GM19328 (cell line): ENCODE data around the gene AATK.

ENCODE experiments used
- ATAC-seq: cut with Tn5 transposase; IDR thresholded peaks from one replicate; pipeline ENCODE4 v1.9.1; 2021; ENCODE audit warnings: mild to moderate bottlenecking, moderate library complexity; ENCODE audit not compliant: unreplicated experiment

AATK gene, protein sequence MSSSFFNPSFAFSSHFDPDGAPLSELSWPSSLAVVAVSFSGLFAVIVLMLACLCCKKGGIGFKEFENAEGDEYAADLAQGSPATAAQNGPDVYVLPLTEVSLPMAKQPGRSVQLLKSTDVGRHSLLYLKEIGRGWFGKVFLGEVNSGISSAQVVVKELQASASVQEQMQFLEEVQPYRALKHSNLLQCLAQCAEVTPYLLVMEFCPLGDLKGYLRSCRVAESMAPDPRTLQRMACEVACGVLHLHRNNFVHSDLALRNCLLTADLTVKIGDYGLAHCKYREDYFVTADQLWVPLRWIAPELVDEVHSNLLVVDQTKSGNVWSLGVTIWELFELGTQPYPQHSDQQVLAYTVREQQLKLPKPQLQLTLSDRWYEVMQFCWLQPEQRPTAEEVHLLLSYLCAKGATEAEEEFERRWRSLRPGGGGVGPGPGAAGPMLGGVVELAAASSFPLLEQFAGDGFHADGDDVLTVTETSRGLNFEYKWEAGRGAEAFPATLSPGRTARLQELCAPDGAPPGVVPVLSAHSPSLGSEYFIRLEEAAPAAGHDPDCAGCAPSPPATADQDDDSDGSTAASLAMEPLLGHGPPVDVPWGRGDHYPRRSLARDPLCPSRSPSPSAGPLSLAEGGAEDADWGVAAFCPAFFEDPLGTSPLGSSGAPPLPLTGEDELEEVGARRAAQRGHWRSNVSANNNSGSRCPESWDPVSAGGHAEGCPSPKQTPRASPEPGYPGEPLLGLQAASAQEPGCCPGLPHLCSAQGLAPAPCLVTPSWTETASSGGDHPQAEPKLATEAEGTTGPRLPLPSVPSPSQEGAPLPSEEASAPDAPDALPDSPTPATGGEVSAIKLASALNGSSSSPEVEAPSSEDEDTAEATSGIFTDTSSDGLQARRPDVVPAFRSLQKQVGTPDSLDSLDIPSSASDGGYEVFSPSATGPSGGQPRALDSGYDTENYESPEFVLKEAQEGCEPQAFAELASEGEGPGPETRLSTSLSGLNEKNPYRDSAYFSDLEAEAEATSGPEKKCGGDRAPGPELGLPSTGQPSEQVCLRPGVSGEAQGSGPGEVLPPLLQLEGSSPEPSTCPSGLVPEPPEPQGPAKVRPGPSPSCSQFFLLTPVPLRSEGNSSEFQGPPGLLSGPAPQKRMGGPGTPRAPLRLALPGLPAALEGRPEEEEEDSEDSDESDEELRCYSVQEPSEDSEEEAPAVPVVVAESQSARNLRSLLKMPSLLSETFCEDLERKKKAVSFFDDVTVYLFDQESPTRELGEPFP (N-terminal part only)

DNA sequence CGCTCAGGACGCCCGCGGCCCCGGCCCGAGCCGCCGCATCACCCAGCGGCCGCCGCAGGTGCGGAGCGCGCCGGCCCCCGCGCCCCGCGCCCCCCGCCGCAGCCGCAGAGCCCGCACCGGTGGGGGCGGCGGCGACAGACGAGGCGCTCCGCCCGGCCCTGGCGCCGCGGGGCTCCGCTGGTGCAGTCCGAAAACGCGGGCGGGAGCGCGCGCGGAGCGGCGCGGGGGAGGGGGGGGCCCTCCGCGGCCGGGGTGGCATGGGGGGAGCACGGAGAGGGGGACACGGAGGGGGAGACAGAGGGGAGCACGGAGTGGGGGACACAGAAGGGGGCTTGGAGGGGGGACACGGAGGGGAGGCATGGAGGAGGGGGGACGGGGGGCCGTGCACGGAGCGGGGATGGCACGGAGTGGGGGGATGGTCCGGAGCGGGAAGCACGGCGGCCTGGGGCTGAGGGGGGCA is at the start of gene AATK:
AATK (minus strand) TSS at position 189 of the 460 bp plus-strand sequence. CDS start 229 bp downstream, outside the sequence.
- no peak for ATAC-seq

GRCh38 chr17:81213978-81214377 is 48.0 kb upstream of the AATK start:
- ATAC-seq, result no peak

DNA sequence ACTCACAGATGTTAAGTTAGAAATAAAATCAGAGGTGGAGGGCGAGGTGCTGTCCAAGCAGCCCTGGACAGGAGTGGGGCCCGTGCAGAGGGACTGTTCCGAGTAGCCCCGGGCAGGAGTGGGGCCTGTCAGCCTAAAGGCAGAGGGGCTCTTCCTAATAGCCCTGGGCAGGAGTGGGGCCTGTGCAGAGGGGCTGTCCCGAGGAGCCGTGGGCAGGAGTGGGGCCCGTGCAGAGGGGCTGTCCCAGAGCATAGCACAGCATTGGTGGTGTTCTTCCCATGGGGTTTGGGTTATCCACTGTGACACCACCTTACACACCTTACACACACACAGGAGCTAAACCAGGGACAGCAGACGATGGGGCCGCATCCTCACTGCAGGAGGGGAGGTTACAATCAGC is 46.3 kb upstream of the AATK start:
- ATAC-seq, result no peak

DNA sequence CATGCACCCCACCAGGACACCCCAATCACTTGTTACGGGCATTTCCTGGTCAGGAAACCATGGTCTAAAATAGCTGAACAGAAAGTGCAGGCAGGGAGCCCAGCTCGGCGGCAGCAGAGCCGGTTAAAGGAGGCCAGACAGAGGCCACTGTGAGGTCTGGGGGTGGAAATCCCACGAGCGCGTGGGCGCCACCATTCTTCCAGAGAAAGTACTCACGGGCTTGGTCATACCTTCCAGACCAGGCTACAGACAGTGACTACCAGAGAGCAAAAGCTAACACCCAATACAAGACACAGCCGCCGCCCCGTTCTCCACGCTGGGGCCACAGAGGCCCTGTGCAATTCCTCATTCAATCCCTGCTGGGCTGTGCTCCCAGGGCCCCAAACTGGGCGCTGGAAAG is 44.8 kb upstream of the AATK start:
- no peak for ATAC-seq

- no peak for ATAC-seq
Observed at GRCh38 chr17:81210466-81210865, 44.4 kb upstream of the AATK start.

- no peak for ATAC-seq
Observed at GRCh38 chr17:81209141-81209540, 43.1 kb upstream of the AATK start.

DNA sequence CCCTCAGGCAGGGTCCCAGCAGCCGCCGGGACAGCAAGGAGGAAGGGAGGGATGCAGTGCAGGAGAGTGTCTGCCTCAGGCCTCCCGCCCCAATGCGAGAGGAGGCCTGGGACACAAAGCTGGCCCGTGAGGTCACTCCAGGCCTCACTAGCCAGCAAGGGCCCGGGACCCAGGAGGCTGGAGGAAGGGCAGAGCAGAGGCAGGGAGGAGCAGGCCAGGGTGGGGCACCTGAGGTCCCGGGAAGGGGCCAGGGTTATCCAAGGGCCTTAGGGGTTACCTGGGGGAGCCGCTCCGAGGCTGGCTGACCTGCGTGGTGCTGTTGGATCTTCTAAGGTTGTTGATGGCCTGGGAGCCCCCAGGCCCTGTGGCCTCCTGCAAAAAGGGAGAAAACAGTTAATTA is 42.6 kb upstream of the AATK start:
- ATAC-seq, result no peak

- ATAC-seq, result no peak
Observed at GRCh38 chr17:81207610-81208581, 41.9 kb upstream of the AATK start.

GRCh38 chr17:81206657-81207056 is 40.6 kb upstream of the AATK start:
- ATAC-seq, result no peak

GRCh38 chr17:81206166-81206565 is 40.1 kb upstream of the AATK start:
- ATAC-seq, result no peak

GRCh38 chr17:81204578-81204977 is 38.6 kb upstream of the AATK start:
- no peak for ATAC-seq

- ATAC-seq, result no peak
Observed at GRCh38 chr17:81203136-81203535, 37.1 kb upstream of the AATK start.

GRCh38 chr17:81202318-81202717 is 36.3 kb upstream of the AATK start:
- ATAC-seq, result no peak

DNA sequence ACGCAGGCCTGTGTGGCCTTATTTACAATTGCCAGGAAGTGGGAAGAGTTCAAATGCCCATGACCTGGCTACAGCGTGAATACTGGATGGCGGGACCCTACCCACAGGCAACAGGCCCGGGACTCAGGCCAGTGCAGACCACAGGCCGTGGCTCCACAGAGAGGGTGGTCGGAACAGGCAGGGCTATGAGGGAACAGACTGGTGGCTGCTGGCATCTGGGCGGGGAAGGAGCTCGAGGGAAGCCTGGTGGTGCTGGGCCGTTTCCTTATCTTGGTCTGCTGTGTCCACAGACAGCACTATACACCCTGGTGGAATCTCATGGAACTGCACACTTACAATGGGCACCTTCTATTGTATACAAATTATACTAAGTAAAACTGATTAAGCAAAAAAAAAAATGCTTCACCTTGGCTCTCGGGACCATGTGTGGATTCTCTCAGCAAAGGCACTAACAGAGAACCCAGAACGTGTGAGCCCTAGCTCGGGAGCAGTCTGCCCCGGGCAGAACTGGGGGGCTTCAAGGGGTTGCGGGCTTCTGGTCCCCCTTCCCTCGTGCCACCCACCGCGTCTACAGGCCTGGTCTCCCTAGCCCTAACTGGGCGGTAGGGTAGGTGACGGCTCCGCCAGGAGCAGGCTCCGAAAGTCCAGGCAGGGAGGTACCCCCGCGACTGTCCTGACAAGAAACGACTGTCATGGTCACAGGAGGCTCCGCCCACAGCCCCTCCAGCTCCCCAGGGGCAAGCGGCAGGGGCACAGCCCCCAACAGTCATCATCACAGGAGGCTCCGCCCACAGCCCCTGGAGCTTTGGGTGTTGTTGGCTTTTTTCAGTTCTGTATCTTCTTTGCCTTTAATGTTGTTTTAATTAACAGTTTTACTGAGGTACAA is 34.9 kb upstream of the AATK start:
- ATAC-seq, result no peak

DNA sequence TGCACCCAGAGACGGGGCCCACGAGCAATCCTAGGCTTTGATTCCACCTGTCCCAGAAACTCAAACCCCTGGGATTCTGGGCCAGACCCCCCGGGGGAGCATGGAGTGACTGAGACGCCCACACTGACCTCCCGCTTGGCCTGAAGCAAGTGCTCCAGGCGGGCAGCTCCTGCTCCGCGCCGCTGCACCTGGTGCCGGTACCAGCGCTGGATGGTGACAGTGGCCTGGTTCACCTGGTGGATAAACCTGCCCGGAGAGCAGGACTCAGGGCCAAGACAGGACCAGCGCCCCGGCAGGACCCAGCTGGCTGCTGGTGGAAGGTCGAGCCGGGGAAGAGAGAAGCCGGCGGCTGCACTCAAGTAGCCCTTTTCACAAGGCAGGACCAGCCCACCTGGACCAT is 34.2 kb upstream of the AATK start:
- ATAC-seq, result no peak

- no peak for ATAC-seq
Observed at GRCh38 chr17:81199482-81199830, 33.4 kb upstream of the AATK start.

DNA sequence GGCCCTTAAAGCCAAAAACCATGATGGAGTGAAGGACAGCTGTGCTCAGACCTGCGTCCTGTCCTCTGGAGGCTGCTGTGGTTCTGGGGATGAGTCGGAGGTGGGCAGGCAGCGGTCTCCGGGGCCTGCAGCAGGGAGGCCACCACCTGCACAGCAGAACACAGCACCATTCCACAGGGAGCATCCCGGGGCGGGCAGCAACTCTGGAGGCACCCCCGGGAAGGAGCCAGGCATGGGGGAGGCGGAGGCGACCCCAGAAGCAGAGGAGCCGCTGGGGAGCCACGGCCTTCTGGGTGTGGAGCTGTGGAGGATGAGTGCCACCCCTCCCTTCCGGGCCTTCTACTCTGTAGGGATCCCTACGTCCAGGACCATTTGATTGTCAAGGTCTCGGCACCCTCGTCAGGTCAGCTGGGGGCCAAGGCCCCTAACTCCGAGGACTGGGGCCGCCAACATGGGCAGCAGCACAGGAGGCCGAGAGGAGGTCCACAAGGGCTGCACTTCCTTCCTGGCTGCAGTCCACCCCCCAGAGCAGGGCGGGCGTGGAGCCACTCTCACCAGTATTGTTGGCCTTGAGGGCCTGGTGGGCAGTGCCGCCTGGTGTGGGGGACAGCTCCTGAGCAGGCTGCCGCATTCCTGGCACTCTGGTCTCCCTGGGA is 32.9 kb upstream of the AATK start:
- no peak for ATAC-seq

- ATAC-seq, result no peak
Observed at GRCh38 chr17:81197831-81198490, 31.9 kb upstream of the AATK start.
